ENCODE data around the gene PNRC1. TPM values are rescaled to one million over a fixed set of nuclear protein-coding genes. Genes with fewer than 3 reads are reported as not detected.

PNRC1 gene
- total and polyA plus RNA-seq, 2 experiments from 2014 or later = 181 to 226 TPM

DNA sequence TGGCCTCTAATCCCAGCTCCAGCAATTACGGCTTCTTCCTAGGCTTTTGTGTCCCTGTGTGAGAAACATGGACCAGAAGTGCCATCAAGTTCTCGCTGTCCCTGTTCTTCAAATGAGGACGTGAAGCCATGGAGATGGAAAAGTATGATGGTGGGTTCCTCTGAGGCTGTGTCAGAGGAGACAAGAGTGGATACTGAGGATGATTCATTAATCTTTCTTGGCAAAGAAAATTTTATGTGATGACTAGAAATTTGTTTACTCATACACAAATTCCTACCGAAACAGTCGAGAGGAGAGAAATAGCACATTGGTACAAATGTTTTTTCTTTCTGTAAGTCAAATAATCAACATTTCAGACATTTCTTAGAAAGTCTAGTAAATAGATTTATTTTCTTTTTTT, 35.0 kb upstream of the PNRC1 start:
- Histone ChIP-seq H3K4me3 (no peak overlapping the region), H3K9me3 (ENCODE audit: low read depth) (no peaks in the 10 kb centered on the region), H3K27ac (no peak overlapping the region), H3K36me3 (replicated peaks; ENCODE audit: insufficient read depth, low read depth) (no peaks in the 10 kb centered on the region), H4K20me1 (ENCODE audit: insufficient read depth, poor library complexity, severe bottlenecking) (no peaks in the 10 kb centered on the region), H3K4me1 (ENCODE audit: insufficient read depth) (peaks cover 7% of the 10 kb centered on the region), H3K9me2 (replicated peaks; ENCODE audit: insufficient read depth) (no peaks in the 10 kb centered on the region), H3K4me2 (no peak overlapping the region), H3K27me3 (no peaks in the 10 kb centered on the region), H2AFZ (no peak overlapping the region), H3K79me2 (no peaks in the 10 kb centered on the region)
- no peak for DNase-seq (ENCODE audit: low spot score)
- WGBS (ENCODE audit: low lambda C conversion rate, missing lambda C conversion rate) = 86% methylated on average over 5 of the region's 5 CpGs
- TF ChIP-seq, protein P1, sequence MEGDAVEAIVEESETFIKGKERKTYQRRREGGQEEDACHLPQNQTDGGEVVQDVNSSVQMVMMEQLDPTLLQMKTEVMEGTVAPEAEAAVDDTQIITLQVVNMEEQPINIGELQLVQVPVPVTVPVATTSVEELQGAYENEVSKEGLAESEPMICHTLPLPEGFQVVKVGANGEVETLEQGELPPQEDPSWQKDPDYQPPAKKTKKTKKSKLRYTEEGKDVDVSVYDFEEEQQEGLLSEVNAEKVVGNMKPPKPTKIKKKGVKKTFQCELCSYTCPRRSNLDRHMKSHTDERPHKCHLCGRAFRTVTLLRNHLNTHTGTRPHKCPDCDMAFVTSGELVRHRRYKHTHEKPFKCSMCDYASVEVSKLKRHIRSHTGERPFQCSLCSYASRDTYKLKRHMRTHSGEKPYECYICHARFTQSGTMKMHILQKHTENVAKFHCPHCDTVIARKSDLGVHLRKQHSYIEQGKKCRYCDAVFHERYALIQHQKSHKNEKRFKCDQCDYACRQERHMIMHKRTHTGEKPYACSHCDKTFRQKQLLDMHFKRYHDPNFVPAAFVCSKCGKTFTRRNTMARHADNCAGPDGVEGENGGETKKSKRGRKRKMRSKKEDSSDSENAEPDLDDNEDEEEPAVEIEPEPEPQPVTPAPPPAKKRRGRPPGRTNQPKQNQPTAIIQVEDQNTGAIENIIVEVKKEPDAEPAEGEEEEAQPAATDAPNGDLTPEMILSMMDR (IDR thresholded peaks at IDR 0.05; ENCODE audit: poor library complexity) = no peak
- TF ChIP-seq EZH2phosphoT487 (IDR thresholded peaks at IDR 0.05; ENCODE audit: low read depth, severe bottlenecking, unreplicated experiment) (no peak), EZH2 (IDR thresholded peaks at IDR 0.05; ENCODE audit: borderline replicate concordance) (no peak)

GRCh38 chr6:89047473-89047872, 33.1 kb upstream of the PNRC1 start:
- H3K27ac ChIP-seq = peak overlapping the region; percentile 17
- no peaks in the 10 kb centered on the region for H4K20me1 ChIP-seq (ENCODE audit: insufficient read depth, poor library complexity, severe bottlenecking)
- H3K4me3 ChIP-seq = no peak overlapping the region
- H3K4me2 ChIP-seq = peak overlapping the region; percentile 47
- no peaks in the 10 kb centered on the region for H3K79me2 ChIP-seq
- TF ChIP-seq, protein P1 (IDR thresholded peaks at IDR 0.05; ENCODE audit: poor library complexity) = no peak
- TF ChIP-seq EZH2phosphoT487 (IDR thresholded peaks at IDR 0.05; ENCODE audit: low read depth, severe bottlenecking, unreplicated experiment) (no peak), EZH2 (IDR thresholded peaks at IDR 0.05; ENCODE audit: borderline replicate concordance) (no peak)
- no peaks in the 10 kb centered on the region for H3K9me3 ChIP-seq (ENCODE audit: low read depth)
- 21% methylated on average over 4 of the region's 4 CpGs for WGBS (ENCODE audit: low lambda C conversion rate, missing lambda C conversion rate)
- no peaks in the 10 kb centered on the region for H3K36me3 ChIP-seq (replicated peaks; ENCODE audit: insufficient read depth, low read depth)
- no peaks in the 10 kb centered on the region for H3K27me3 ChIP-seq
- H3K9me2 ChIP-seq (replicated peaks; ENCODE audit: insufficient read depth) = no peaks in the 10 kb centered on the region
- DNase-seq (ENCODE audit: low spot score) = no peak
- peaks cover 7% of the 10 kb centered on the region for H3K4me1 ChIP-seq (ENCODE audit: insufficient read depth)
- H2AFZ ChIP-seq = no peak overlapping the region

- H3K27ac ChIP-seq = no peak overlapping the region
- DNase-seq (ENCODE audit: low spot score) = no peak
- no peaks in the 10 kb centered on the region for H3K36me3 ChIP-seq (replicated peaks; ENCODE audit: insufficient read depth, low read depth)
- no peak for TF ChIP-seq EZH2 (IDR thresholded peaks at IDR 0.05; ENCODE audit: borderline replicate concordance)
- no peak overlapping the region for H3K4me2 ChIP-seq
- H2AFZ ChIP-seq = no peak overlapping the region
- no peaks in the 10 kb centered on the region for H3K79me2 ChIP-seq
- H3K27me3 ChIP-seq = no peaks in the 10 kb centered on the region
- no peaks in the 10 kb centered on the region for H3K9me3 ChIP-seq (ENCODE audit: low read depth)
- H4K20me1 ChIP-seq (ENCODE audit: insufficient read depth, poor library complexity, severe bottlenecking) = no peaks in the 10 kb centered on the region
- peaks cover 7% of the 10 kb centered on the region for H3K4me1 ChIP-seq (ENCODE audit: insufficient read depth)
- no peak overlapping the region for H3K4me3 ChIP-seq
- H3K9me2 ChIP-seq (replicated peaks; ENCODE audit: insufficient read depth) = no peaks in the 10 kb centered on the region
- WGBS (ENCODE audit: low lambda C conversion rate, missing lambda C conversion rate) = 72% methylated on average over 3 of the region's 3 CpGs
These were observed 32.1 kb upstream of the PNRC1 start for GRCh38 chr6:89048288-89048923.

DNA sequence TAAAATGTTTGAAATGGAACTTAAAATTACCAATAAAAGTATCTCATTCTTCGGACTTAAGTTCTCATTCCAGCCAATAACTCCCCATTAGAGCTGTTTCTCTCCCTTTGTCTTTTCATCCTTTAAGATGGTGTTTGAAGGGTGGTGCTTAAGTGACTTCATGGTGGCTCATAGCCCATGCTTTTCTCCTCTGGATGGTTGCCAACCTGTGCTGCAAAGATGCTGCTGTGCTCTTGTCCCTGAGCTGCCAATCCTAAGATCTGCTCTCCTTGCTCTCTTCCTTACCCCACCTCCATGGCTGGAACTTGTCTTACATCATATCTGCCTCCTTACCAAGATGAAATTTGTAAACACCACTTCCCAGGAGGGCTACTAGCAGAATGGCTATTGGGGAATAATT, 31.6 kb upstream of the PNRC1 start:
- H3K4me2 ChIP-seq = no peak overlapping the region
- peaks cover 7% of the 10 kb centered on the region for H3K4me1 ChIP-seq (ENCODE audit: insufficient read depth)
- H3K9me2 ChIP-seq (replicated peaks; ENCODE audit: insufficient read depth) = no peaks in the 10 kb centered on the region
- DNase-seq (ENCODE audit: low spot score) = peak; percentile 30
- no peak overlapping the region for H2AFZ ChIP-seq
- H3K4me3 ChIP-seq = no peak overlapping the region
- H4K20me1 ChIP-seq (ENCODE audit: insufficient read depth, poor library complexity, severe bottlenecking) = no peaks in the 10 kb centered on the region
- H3K9me3 ChIP-seq (ENCODE audit: low read depth) = no peaks in the 10 kb centered on the region
- no peak for TF ChIP-seq EZH2phosphoT487 (IDR thresholded peaks at IDR 0.05; ENCODE audit: low read depth, severe bottlenecking, unreplicated experiment)
- TF ChIP-seq EZH2 (IDR thresholded peaks at IDR 0.05; ENCODE audit: borderline replicate concordance) = no peak
- TF ChIP-seq, protein P1 (IDR thresholded peaks at IDR 0.05; ENCODE audit: poor library complexity) = no peak
- 74% methylated on average over 1 of the region's 1 CpG for WGBS (ENCODE audit: low lambda C conversion rate, missing lambda C conversion rate)
- no peaks in the 10 kb centered on the region for H3K79me2 ChIP-seq
- H3K36me3 ChIP-seq (replicated peaks; ENCODE audit: insufficient read depth, low read depth) = no peaks in the 10 kb centered on the region
- H3K27me3 ChIP-seq = no peaks in the 10 kb centered on the region
- H3K27ac ChIP-seq = no peak overlapping the region
